Cardiac fibroblast (primary cell): ENCODE data around the gene GPRC6A.

Source experiments
- DNase-seq, 2 donors: peaks; one replicate each; pipeline versions ENCODE4 v3.0.0 to v3.0.0-alpha.2; 2010; ENCODE audit warnings: low read depth in 2 of 2
- H3K4me3 ChIP-seq, 2 donors: replicated peaks in 1 of 2; 1 replicate in 1 of 2; 2 replicates in 1 of 2; pipeline ENCODE4 v1.5.1; 2011; ENCODE audit warnings: low read depth in 2 of 2, low read length in 2 of 2, mild to moderate bottlenecking in 2 of 2, moderate library complexity in 1 of 2
- CTCF ChIP-seq: IDR thresholded peaks from one replicate; pipeline ENCODE4 v1.5.1; 2011; ENCODE audit warnings: low read depth, mild to moderate bottlenecking, low read length, inconsistent platforms

Gene GPRC6A

DNA sequence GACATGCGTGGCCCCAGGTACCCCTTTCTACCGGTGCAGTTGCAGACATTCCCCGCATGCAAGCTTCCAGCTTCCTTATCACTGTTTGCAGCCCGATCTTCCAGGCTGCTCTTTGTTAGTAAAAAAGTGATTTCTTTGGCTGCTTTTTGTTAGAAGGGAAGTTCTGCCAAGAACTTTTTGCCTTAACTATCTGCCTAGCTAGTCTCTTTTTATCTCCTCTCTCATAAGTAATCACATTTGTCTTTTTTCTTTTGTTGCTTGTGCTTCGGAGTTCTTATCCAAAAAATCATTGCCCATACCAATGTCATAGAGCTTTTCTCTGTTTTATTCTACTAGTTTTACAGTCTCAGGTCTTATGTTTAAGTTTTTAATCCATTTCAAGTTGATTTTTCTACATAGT lies 83.7 kb downstream of the GPRC6A start:
- DNase-seq = no peak
- H3K4me3 ChIP-seq = no peak overlapping the region
- no peak for TF ChIP-seq CTCF
